HCT116 (cell line): ENCODE data around the gene CLDN14. TPM values are rescaled to one million over a fixed set of nuclear protein-coding genes. Genes with fewer than 3 reads are reported as not detected.

Experiments
- ATAC-seq: fragments of 200-7000 bp; cut with Tn5 transposase; 2 replicates; pipeline ENCODE4 v1.9.1; 2020; ENCODE audit warnings: mild to moderate bottlenecking, moderate library complexity
- BruUV-seq: library from RNA; stranded (reverse); fragments of 400-500 nt; replicated peaks from 2 replicates; lab custom pipeline; 2021; lab: Mats Ljungman, UMichigan
- CTCF ChIA-PET: fragments of 300-600 bp; sonication (Branson Sonifier 250); formaldehyde crosslinking; loops from one replicate; lab custom pipeline; 2021; ENCODE audit warnings: antibody characterized with exemption; lab: Charles Lee
- POLR2A ChIA-PET: fragments of 300-600, 350-600 bp; sonication (Branson Sonifier 250); formaldehyde crosslinking; loops from one replicate; lab custom pipeline; 2021; ENCODE audit warnings: antibody characterized with exemption; lab: Charles Lee
- RAD21 ChIA-PET, 2 experiments: fragments of 300-600 bp; sonication (Branson Sonifier 250); formaldehyde crosslinking; loops; one replicate each; lab custom pipeline; 2023; ENCODE audit warnings: low total read pairs in 2 of 2; ENCODE audit not compliant: uncharacterized antibody in 2 of 2, unreplicated experiment in 2 of 2, low non-redundant PET in 1 of 2; lab: Charles Lee
- DNase-seq: peaks from one replicate; pipeline ENCODE4 v3.0.0-alpha.2; 2010; ENCODE audit warnings: low read depth, low spot score
- H2AFZ ChIP-seq: fragments of 200-600 bp; shearing (Covaris generic), sonication (generic); 2 replicates; pipeline ENCODE4 v1.6.1; 2017; ENCODE audit warnings: low read depth, mixed run types, mixed read lengths, antibody characterized with exemption, low read length; ENCODE audit not compliant: poor library complexity, severe bottlenecking
- H3K27ac ChIP-seq: 2 replicates; pipeline ENCODE4 v1.5.1; 2012; ENCODE audit warnings: low read depth, low read length
- H3K27me3 ChIP-seq: fragments of 200-600 bp; sonication (generic); 2 replicates; pipeline ENCODE4 v1.6.1; 2016; ENCODE audit warnings: mixed run types, low read length, mixed read lengths; ENCODE audit not compliant: insufficient read depth
- H3K36me3 ChIP-seq, 2 experiments: fragments of 200-500 bp in 1 of 2; fragments of 200-600 bp in 1 of 2; sonication (Bioruptor generic) in 1 of 2; sonication (generic) in 1 of 2; 2 replicates each; pipeline versions ENCODE4 v1.5.1 to v1.6.1; 2014 to 2016; ENCODE audit warnings: low read length in 2 of 2, inconsistent platforms in 1 of 2, mixed read lengths in 1 of 2, mixed run types in 1 of 2; ENCODE audit not compliant: insufficient read depth in 2 of 2, control insufficient read depth in 1 of 2
- H3K4me1 ChIP-seq, 2 experiments: fragments of 200-600 bp in 1 of 2; sonication (generic) in 1 of 2; 2 replicates each; pipeline versions ENCODE4 v1.5.1 to v1.6.1; 2012 to 2017; ENCODE audit warnings: low read length in 2 of 2, inconsistent platforms in 1 of 2, mild to moderate bottlenecking in 1 of 2, mixed read lengths in 1 of 2, mixed run types in 1 of 2, moderate library complexity in 1 of 2; ENCODE audit not compliant: insufficient read depth in 2 of 2, control insufficient read depth in 1 of 2
- H3K4me2 ChIP-seq: fragments of 200-600 bp; sonication (generic); 2 replicates; pipeline ENCODE4 v1.6.1; 2017; ENCODE audit warnings: mixed run types, low read length, mixed read lengths
- H3K4me3 ChIP-seq, 2 experiments: fragments of 200-600 bp in 1 of 2; sonication (generic) in 1 of 2; replicated peaks in 1 of 2; 2 replicates each; pipeline ENCODE4 v1.5.1; 2011 to 2016; ENCODE audit warnings: low read length in 2 of 2, control low read depth in 1 of 2, low read depth in 1 of 2, mild to moderate bottlenecking in 1 of 2, mixed read lengths in 1 of 2, mixed run types in 1 of 2
- H3K79me2 ChIP-seq: fragments of 200-600 bp; sonication (generic); 2 replicates; pipeline ENCODE4 v1.6.1; 2017; ENCODE audit warnings: mild to moderate bottlenecking, mixed run types, low read length, moderate library complexity, mixed read lengths; ENCODE audit not compliant: insufficient read depth
- H3K9ac ChIP-seq: fragments of 200-600 bp; sonication (generic); 2 replicates; pipeline ENCODE4 v1.6.1; 2016; ENCODE audit warnings: low read length, mixed read lengths
- H3K9me2 ChIP-seq: fragments of 200-600 bp; sonication (generic), shearing (Covaris generic); 2 replicates; pipeline ENCODE4 v1.6.1; 2017; ENCODE audit warnings: mixed run types, mild to moderate bottlenecking, moderate library complexity; ENCODE audit not compliant: insufficient read depth
- H3K9me3 ChIP-seq, 2 experiments: fragments of 200-500 bp in 1 of 2; fragments of 200-600 bp in 1 of 2; sonication (Bioruptor generic) in 1 of 2; sonication (generic) in 1 of 2; 2 replicates each; pipeline ENCODE4 v1.6.1; 2014 to 2017; ENCODE audit warnings: low read length in 2 of 2, mixed read lengths in 2 of 2, inconsistent platforms in 1 of 2, low read depth in 1 of 2, mild to moderate bottlenecking in 1 of 2, mixed run types in 1 of 2, moderate library complexity in 1 of 2; ENCODE audit not compliant: control insufficient read depth in 1 of 2, insufficient read depth in 1 of 2
- H4K20me1 ChIP-seq: fragments of 200-600 bp; sonication (generic), shearing (Covaris generic); 2 replicates; pipeline ENCODE4 v1.6.1; 2017; ENCODE audit warnings: mixed run types, mild to moderate bottlenecking, moderate library complexity; ENCODE audit not compliant: insufficient read depth
- EGR1 ChIP-seq: IDR thresholded peaks from 2 replicates; pipeline ENCODE4 v1.6.1; 2012; ENCODE audit warnings: low read depth
- EZH2 ChIP-seq: fragments of 200-600 bp; sonication (generic); IDR thresholded peaks from 2 replicates; pipeline ENCODE4 v1.6.1; 2017; ENCODE audit warnings: antibody characterized with exemption, mixed run types
- POLR2AphosphoS5 ChIP-seq: IDR thresholded peaks from 2 replicates; pipeline ENCODE4 v1.6.1; 2011; ENCODE audit warnings: mild to moderate bottlenecking, low read depth, low read length, moderate library complexity
- SP1 ChIP-seq: IDR thresholded peaks from 2 replicates; pipeline ENCODE4 v1.6.1; 2012; ENCODE audit warnings: low read depth
- TCF7L2 ChIP-seq: IDR thresholded peaks from 2 replicates; pipeline ENCODE4 v1.7.0; 2011; ENCODE audit warnings: borderline replicate concordance, inconsistent platforms; ENCODE audit not compliant: insufficient read depth, insufficient read length; ENCODE audit errors: extremely low read depth
- YY1 ChIP-seq: IDR thresholded peaks from 2 replicates; pipeline ENCODE4 v1.6.1; 2011; ENCODE audit warnings: low read length, low read depth, moderate library complexity, mild to moderate bottlenecking; ENCODE audit not compliant: insufficient replicate concordance; ENCODE audit errors: extremely low read depth
- ZFX ChIP-seq: fragments of 450-650 bp; IDR thresholded peaks from 2 replicates; pipeline ENCODE4 v1.6.1; 2017
- intact Hi-C: fragments of 100-400 bp; cut with micrococcal nuclease; formaldehyde crosslinking; loops from 2 replicates; pipeline ENCODE4 v1.10.0; 2022
- total RNA-seq: library from RNA; stranded (reverse); gene quantifications from one replicate; pipeline ENCODE4 v1.2.1, GENCODE V29; 2021; ENCODE audit not compliant: unreplicated experiment
- TF ChIP-seq, protein P1 (sequence below): IDR thresholded peaks from 2 replicates; pipeline ENCODE4 v1.6.1; 2012
- TF ChIP-seq, protein P2 (sequence below): IDR thresholded peaks from 2 replicates; pipeline ENCODE4 v1.6.1; 2012; ENCODE audit warnings: low read depth
- TF ChIP-seq, protein P3 (sequence below): IDR thresholded peaks from 2 replicates; pipeline ENCODE4 v1.6.1; 2012

The CLDN14 gene
- total RNA-seq, 1 experiment from 2014 or later = not detected

DNA sequence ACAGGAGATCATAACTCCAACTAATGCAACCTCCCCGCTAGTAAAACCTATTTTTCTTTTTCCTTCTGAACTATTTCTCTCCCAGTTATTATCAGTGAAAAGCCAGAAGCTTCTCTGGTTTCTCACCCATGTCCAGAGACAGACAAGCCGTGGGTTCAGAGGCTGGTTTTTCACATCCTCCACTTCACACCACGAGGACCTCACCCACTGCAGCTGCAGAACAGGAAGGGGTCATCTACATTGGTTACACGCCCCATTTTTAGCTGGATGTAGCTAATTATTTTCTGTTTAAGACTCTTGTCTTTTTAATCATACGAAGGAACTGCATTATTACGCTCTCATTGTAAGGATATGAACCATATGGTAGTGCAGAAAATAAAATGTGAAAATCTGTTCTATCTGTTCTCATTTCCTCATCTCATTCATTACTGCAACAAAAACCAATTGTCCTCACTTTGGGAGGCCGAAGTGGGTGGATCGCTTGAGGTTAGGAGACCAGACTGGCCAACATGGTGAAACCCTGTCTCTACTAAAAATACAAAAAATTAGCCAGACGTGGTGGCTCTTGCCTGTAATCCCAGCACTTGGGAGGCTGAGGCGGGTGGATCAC lies 39.1 kb upstream of the CLDN14 start:
- POLR2A ChIA-PET = no interaction called here
- Histone ChIP-seq H2AFZ (no peak overlapping the region), H3K9me2 (no peaks in the 10 kb centered on the region), H3K4me2 (no peak overlapping the region), H3K4me3 (no peak overlapping the region), H3K79me2 (no peaks in the 10 kb centered on the region), H4K20me1 (no peaks in the 10 kb centered on the region), H3K9ac (no peak overlapping the region), H3K4me1 (no peaks in the 10 kb centered on the region), H3K27me3 (no peaks in the 10 kb centered on the region; the same call in 1 of the 2 replicates), H3K9me3 (no peaks in the 10 kb centered on the region), H3K36me3 (no peaks in the 10 kb centered on the region), H3K27ac (no peak overlapping the region)
- CTCF ChIA-PET = no interaction called here
- no TSS peak for BruUV-seq
- TF ChIP-seq YY1 = no peak
- TF ChIP-seq POLR2AphosphoS5 = no peak
- no peak for TF ChIP-seq ZFX
- no peak for TF ChIP-seq SP1
- TF ChIP-seq, protein P1, sequence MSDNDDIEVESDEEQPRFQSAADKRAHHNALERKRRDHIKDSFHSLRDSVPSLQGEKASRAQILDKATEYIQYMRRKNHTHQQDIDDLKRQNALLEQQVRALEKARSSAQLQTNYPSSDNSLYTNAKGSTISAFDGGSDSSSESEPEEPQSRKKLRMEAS = no peak
- no peak for TF ChIP-seq EGR1
- TF ChIP-seq, protein P2, sequence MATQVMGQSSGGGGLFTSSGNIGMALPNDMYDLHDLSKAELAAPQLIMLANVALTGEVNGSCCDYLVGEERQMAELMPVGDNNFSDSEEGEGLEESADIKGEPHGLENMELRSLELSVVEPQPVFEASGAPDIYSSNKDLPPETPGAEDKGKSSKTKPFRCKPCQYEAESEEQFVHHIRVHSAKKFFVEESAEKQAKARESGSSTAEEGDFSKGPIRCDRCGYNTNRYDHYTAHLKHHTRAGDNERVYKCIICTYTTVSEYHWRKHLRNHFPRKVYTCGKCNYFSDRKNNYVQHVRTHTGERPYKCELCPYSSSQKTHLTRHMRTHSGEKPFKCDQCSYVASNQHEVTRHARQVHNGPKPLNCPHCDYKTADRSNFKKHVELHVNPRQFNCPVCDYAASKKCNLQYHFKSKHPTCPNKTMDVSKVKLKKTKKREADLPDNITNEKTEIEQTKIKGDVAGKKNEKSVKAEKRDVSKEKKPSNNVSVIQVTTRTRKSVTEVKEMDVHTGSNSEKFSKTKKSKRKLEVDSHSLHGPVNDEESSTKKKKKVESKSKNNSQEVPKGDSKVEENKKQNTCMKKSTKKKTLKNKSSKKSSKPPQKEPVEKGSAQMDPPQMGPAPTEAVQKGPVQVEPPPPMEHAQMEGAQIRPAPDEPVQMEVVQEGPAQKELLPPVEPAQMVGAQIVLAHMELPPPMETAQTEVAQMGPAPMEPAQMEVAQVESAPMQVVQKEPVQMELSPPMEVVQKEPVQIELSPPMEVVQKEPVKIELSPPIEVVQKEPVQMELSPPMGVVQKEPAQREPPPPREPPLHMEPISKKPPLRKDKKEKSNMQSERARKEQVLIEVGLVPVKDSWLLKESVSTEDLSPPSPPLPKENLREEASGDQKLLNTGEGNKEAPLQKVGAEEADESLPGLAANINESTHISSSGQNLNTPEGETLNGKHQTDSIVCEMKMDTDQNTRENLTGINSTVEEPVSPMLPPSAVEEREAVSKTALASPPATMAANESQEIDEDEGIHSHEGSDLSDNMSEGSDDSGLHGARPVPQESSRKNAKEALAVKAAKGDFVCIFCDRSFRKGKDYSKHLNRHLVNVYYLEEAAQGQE = no peak
- TF ChIP-seq TCF7L2 = no peak
- TF ChIP-seq, protein P3, sequence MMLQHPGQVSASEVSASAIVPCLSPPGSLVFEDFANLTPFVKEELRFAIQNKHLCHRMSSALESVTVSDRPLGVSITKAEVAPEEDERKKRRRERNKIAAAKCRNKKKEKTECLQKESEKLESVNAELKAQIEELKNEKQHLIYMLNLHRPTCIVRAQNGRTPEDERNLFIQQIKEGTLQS = no peak
- no peak for TF ChIP-seq EZH2
- intact Hi-C loops = no loop called here
- ATAC-seq = no peak
- DNase-seq = no peak
- RAD21 ChIA-PET = no interaction called here
